Common myeloid progenitor, CD34-positive (primary cell): Measurements from ENCODE around the gene ANKRD44.
A peak's percentile ranks its signal among the peaks of the same experiment; 100 is the strongest.

Experiments used
- CTCF ChIA-PET: fragments of 350-600 bp; sonication (Branson Sonifier 250); formaldehyde crosslinking; loops from one replicate; lab custom pipeline; 2021; ENCODE audit warnings: antibody characterized with exemption; lab: Charles Lee
- POLR2A ChIA-PET: fragments of 350-600 bp; sonication (Branson Sonifier 250); formaldehyde crosslinking; loops from one replicate; lab custom pipeline; 2021; ENCODE audit warnings: antibody characterized with exemption; lab: Charles Lee
- DNase-seq, 3 donors: peaks; one replicate each; pipeline versions ENCODE4 v3.0.0 to v3.0.0-alpha.2; 2013
- H3K27ac ChIP-seq, 2 experiments: 1 replicate in 1 of 2; 2 replicates in 1 of 2; pipeline ENCODE4 v1.7.0; 2013; ENCODE audit warnings: inconsistent platforms in 2 of 2, low read length in 2 of 2, mild to moderate bottlenecking in 2 of 2, low read depth in 1 of 2, moderate library complexity in 1 of 2; ENCODE audit not compliant: severe bottlenecking in 2 of 2, insufficient read depth in 1 of 2, poor library complexity in 1 of 2
- H3K27me3 ChIP-seq, 5 experiments: replicated peaks in 2 of 5; 1 replicate in 3 of 5; 2 replicates in 2 of 5; pipeline versions ENCODE4 v1.6.1 to v1.7.0; 2013; ENCODE audit warnings: low read length in 4 of 5, mild to moderate bottlenecking in 2 of 5, moderate library complexity in 2 of 5, inconsistent platforms in 1 of 5; ENCODE audit not compliant: insufficient read depth in 5 of 5, control insufficient read depth in 4 of 5
- H3K36me3 ChIP-seq, 4 experiments: 1 replicate in 2 of 4; 2 replicates in 2 of 4; pipeline versions ENCODE4 v1.6.1 to v1.7.0; 2013; ENCODE audit warnings: low read length in 3 of 4, control low read depth in 1 of 4, mild to moderate bottlenecking in 1 of 4; ENCODE audit not compliant: control insufficient read depth in 4 of 4, insufficient read depth in 4 of 4
- H3K4me1 ChIP-seq, 4 experiments: 1 replicate in 3 of 4; 2 replicates in 1 of 4; pipeline versions ENCODE4 v1.6.1 to v1.7.1; 2013; ENCODE audit warnings: low read length in 3 of 4, mild to moderate bottlenecking in 3 of 4, control low read depth in 1 of 4, inconsistent platforms in 1 of 4, moderate library complexity in 1 of 4; ENCODE audit not compliant: control insufficient read depth in 4 of 4, insufficient read depth in 4 of 4; ENCODE audit errors: control extremely low read depth in 1 of 4
- H3K4me3 ChIP-seq, 7 experiments: 1 replicate in 4 of 7; 2 replicates in 3 of 7; pipeline versions ENCODE4 v1.5.1 to v1.7.0; 2013; ENCODE audit warnings: mild to moderate bottlenecking in 7 of 7, low read length in 6 of 7, moderate library complexity in 6 of 7, inconsistent platforms in 2 of 7, low read depth in 2 of 7, control low read depth in 1 of 7; ENCODE audit not compliant: insufficient read depth in 4 of 7, control insufficient read depth in 1 of 7; ENCODE audit errors: extremely low read depth in 1 of 7
- H3K9me3 ChIP-seq, 5 experiments: 1 replicate in 4 of 5; 2 replicates in 1 of 5; pipeline versions ENCODE4 v1.6.1 to v1.7.1; 2013; ENCODE audit warnings: low read length in 4 of 5, mild to moderate bottlenecking in 2 of 5, inconsistent platforms in 1 of 5, low read depth in 1 of 5, moderate library complexity in 1 of 5; ENCODE audit not compliant: control insufficient read depth in 4 of 5, insufficient read depth in 2 of 5; ENCODE audit errors: control extremely low read depth in 1 of 5
- WGBS: methylation state at CpG from one replicate; pipeline ENCODE4 v1.1.5; 2013; ENCODE audit not compliant: insufficient coverage; 5-methylcytosine and 5-hydroxymethylcytosine counted together

Gene ANKRD44

GRCh38 chr2:197198890-197199289 is 111.7 kb downstream of the ANKRD44 start:
- H3K4me1 ChIP-seq: peaks cover 39 to 70% (median 59%) of the 10 kb centered on the region in 4 experiments
- ChIA-PET POLR2A (interaction anchor here (0.8 to 1.3 kb wide), 2 partner anchors 10 to 16 kb away, joined by 3 to 4 read pairs; no protein-coding TSS in a partner anchor), CTCF (interaction anchor here (0.7 to 7.5 kb wide), 21 partner anchors 9 to 111 kb away, joined by 3 to 66 read pairs (median 4); partner anchors contain the start of gene ANKRD44)
- H3K9me3 ChIP-seq: no peaks in the 10 kb centered on the region
- peaks cover 0 to 5% (median 0%) of the 10 kb centered on the region in 4 experiments for H3K36me3 ChIP-seq
- 0% methylated on average over 2 of the region's 12 CpGs for WGBS
- no peaks in the 10 kb centered on the region for H3K27me3 ChIP-seq
- DNase-seq: peak; percentile 96 to 99 (median 99)
- peak overlapping the region; percentile 40 to 71 for H3K27ac ChIP-seq
- H3K4me3 ChIP-seq: peak overlapping the region; percentile 14 to 73 (median 51)

GRCh38 chr2:197197895-197198311 is 112.7 kb downstream of the ANKRD44 start:
- Histone ChIP-seq H3K36me3 (no peaks in the 10 kb centered on the region), H3K4me3 (peak overlapping the region in 1 of 7 experiments; percentile 15), H3K27ac (peak overlapping the region; percentile 12 to 17), H3K27me3 (no peaks in the 10 kb centered on the region), H3K9me3 (no peaks in the 10 kb centered on the region), H3K4me1 (peaks cover 39 to 70% (median 59%) of the 10 kb centered on the region in 4 experiments)
- ChIA-PET CTCF (interaction anchor here (0.9 to 7.5 kb wide), 14 partner anchors 8 to 112 kb away, joined by 3 to 66 read pairs (median 4); partner anchors contain the start of gene ANKRD44), POLR2A (interaction anchor here (1.3 kb wide), 1 partner anchor 11 kb away, joined by 3 read pairs; no protein-coding TSS in a partner anchor)
- 80% methylated on average over 3 of the region's 4 CpGs for WGBS
- DNase-seq: no peak

GRCh38 chr2:197196541-197197180 is 113.9 kb downstream of the ANKRD44 start:
- Histone ChIP-seq H3K36me3 (no peaks in the 10 kb centered on the region), H3K4me3 (peak overlapping the region in 1 of 7 experiments; percentile 4), H3K9me3 (no peaks in the 10 kb centered on the region), H3K27ac (peak overlapping the region in 1 of 2 experiments; percentile 38), H3K27me3 (no peaks in the 10 kb centered on the region), H3K4me1 (peaks cover 46 to 70% (median 58%) of the 10 kb centered on the region in 4 experiments)
- 33% methylated on average over 1 of the region's 2 CpGs for WGBS
- ChIA-PET CTCF (interaction anchor here (1.0 to 7.5 kb wide), 5 partner anchors 9 to 113 kb away, joined by 3 to 66 read pairs (median 8); partner anchors contain the start of gene ANKRD44), POLR2A (interaction anchor here (0.6 kb wide), 1 partner anchor 102 kb away, joined by 5 read pairs; no protein-coding TSS in a partner anchor)
- peak in 1 of 3 donors; percentile 51 for DNase-seq

- WGBS: 47% methylated on average over 3 of the region's 3 CpGs
- ChIA-PET CTCF (interaction anchor here (1.0 to 7.5 kb wide), 7 partner anchors 10 to 179 kb away, joined by 3 to 66 read pairs (median 4); partner anchors contain the start of gene ANKRD44), POLR2A (no interaction called here)
- no peak for DNase-seq
- Histone ChIP-seq H3K9me3 (no peaks in the 10 kb centered on the region), H3K36me3 (no peaks in the 10 kb centered on the region), H3K27ac (peak overlapping the region in 1 of 2 experiments; percentile 7), H3K27me3 (no peaks in the 10 kb centered on the region), H3K4me3 (no peak overlapping the region), H3K4me1 (peaks cover 41 to 59% (median 51%) of the 10 kb centered on the region in 4 experiments)
Observed at GRCh38 chr2:197195518-197195917, 115.1 kb downstream of the ANKRD44 start.

- H3K27ac ChIP-seq: no peak overlapping the region
- peak in 2 of 3 donors; percentile 73 to 76 for DNase-seq
- WGBS: 100% methylated on average over 1 of the region's 2 CpGs
- H3K4me3 ChIP-seq: no peak overlapping the region
- POLR2A ChIA-PET: no interaction called here
- H3K27me3 ChIP-seq: no peaks in the 10 kb centered on the region
- CTCF ChIA-PET: interaction anchor here (0.8 to 3.8 kb wide), 28 partner anchors 9 to 194 kb away, joined by 3 to 38 read pairs (median 4); partner anchors contain the start of gene ANKRD44
- H3K9me3 ChIP-seq: no peaks in the 10 kb centered on the region
- peaks cover 0 to 2% (median 0%) of the 10 kb centered on the region in 4 experiments for H3K36me3 ChIP-seq
- H3K4me1 ChIP-seq: peaks cover 13 to 27% (median 22%) of the 10 kb centered on the region in 4 experiments
Observed at GRCh38 chr2:197191940-197192322, 118.6 kb downstream of the ANKRD44 start.

GRCh38 chr2:197191177-197191939 is 119.2 kb downstream of the ANKRD44 start:
- Histone ChIP-seq H3K9me3 (no peaks in the 10 kb centered on the region), H3K4me1 (peaks cover 8 to 22% (median 16%) of the 10 kb centered on the region in 4 experiments), H3K4me3 (no peak overlapping the region), H3K27me3 (no peaks in the 10 kb centered on the region), H3K36me3 (peaks cover 0 to 2% (median 0%) of the 10 kb centered on the region in 4 experiments), H3K27ac (no peak overlapping the region)
- WGBS: 20% methylated on average over 2 of the region's 4 CpGs
- ChIA-PET POLR2A (no interaction called here), CTCF (interaction anchor here (0.7 to 3.8 kb wide), 40 partner anchors 9 to 194 kb away, joined by 3 to 38 read pairs (median 4); partner anchors contain the start of gene ANKRD44)
- peak; percentile 74 to 80 (median 75) for DNase-seq
